Activated effector memory CD4-positive, alpha-beta T cell treated with Interleukin-2 at 50 U/mL for 16 hours (primary cell): ENCODE measurements around the gene ISY1.

Experiments used
- DNase-seq: peaks from one replicate; pipeline ENCODE4 v3.0.0-alpha.2; 2020

The ISY1 gene

DNA sequence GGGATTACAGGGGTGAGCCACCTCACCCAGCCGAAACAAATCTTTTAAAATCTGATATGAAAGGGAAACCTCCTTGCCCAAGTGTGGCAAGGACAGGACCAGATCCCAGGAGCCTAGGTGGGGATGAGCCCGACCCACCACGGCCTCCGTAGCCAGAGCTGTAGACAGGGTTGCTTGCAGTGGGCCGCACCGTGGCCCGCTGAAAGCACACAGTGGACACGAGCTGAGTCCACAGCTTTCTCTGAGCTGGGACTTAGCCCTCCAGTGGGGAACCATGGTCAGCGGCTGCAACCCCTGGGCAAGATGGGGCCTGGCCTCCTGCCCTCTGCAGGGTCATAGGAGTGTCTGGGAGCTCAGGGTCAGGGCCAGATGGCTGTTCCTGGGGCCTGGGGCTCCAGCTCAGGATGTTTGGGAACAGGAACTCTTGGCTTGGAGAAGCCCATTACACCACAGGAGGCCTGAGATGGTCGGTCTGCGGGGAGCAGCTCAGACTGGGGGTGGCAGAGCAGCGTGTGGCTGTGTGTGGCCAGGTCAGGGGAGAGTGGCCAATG is 75.6 kb downstream of the ISY1 start:
- DNase-seq, result no peak

DNA sequence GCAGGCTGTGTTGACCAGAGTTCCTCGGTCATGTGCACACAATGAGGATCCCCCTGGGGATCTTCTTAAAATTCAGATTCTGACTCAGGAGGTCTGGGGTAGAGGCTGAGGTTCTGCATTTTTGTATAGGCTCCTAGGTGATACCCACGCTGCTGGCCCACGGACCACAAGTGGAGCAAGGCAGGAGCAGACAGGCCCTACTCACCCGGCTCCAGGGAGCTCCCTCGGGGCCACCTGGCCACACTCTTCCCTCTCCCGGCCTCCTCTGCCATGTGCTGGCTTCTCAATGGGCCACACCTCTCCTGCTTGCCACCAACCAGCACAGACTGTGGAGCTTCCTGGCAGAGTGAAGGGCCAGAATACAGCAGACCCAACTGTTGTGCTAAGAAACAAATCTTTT is 76.4 kb downstream of the ISY1 start:
- DNase-seq, result no peak

DNA sequence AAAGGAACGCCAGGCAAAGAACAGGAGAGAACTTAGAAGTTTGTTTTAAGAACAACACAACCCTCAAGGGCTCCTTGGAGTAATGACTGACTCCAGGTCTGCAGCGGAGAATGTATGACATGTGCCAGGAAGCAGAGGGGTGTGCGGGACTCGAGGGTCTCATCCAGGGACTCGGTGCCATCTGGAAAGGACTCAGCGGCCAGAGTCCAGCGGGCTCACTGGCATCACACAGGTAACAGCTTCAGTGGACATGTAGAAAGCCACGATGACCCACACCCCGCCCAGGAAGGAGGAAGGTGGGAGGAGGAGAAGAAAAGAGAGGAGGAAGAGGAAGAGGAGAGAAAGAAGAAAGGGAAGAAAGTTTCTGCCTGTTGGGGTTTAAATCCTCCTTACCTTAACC is 78.8 kb downstream of the ISY1 start:
- DNase-seq, result no peak

DNA sequence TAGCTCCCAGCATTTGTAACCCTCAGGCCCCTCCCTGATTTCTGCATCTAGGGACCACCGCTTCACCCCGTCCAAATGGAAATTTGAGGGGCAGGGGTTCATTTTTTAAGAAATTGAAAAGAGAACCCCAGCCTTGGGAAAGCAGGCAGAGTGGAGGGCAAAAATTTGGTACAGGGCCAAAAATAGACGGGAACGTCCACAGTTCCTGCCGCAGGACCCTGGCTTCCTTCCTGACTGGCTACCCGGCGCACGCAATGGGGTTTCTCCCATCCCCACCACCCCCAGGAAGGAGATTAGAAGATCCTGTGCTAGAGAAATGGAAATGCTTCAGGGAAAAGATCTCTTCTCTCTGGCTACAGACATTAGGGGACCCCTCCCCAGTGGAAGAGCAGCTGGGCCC is 79.4 kb downstream of the ISY1 start:
- DNase-seq, result no peak

DNA sequence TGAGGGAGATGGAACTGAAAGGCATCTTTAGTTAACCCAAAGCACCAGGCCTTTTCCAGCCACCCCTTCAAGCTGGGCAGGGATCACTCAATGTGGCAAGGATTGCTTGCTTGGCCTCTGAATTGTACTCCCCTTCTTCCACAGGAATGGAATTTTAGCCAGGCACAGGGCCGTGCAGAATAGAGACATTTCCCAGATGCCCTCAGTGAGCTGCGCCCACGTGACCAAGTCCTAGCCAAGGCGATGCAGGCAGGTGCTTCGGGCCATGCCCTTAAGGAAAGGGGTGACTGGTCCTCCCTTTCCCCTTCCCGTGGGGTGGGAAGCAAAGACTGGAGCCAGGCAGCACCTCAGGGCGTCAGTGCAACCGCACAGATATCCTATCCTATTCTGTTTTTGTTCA is 82.4 kb downstream of the ISY1 start:
- DNase-seq, result no peak
